ENCODE results near the gene NYNRIN.
A peak's percentile ranks its signal among the peaks of the same experiment; 100 is the strongest.
"Not testable (repeated sequence)": the region's sequence is repeated elsewhere in the genome, so short reads cannot be mapped to it uniquely, and the experiment has no call there.

Gene NYNRIN

DNA sequence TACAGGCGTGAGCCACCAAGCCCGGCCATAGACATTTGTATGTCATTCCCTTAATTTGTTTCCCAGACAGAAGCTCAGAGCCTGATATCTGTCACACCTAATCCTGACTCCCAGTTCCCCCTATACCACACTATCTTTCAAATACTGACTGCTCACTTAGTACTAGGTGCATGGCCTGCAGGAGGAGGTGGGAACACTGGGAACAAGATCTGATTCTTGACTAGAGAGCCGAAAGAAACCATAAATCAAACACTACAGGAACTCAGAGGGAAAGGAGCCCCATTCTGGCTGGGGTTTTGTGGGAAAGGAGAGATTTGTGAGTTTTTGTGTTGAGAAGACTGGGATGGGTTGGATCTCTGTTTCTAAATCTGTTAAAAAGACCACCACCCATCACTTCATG lies 35.9 kb downstream of the NYNRIN start:
- DNase-seq = no peak

DNA sequence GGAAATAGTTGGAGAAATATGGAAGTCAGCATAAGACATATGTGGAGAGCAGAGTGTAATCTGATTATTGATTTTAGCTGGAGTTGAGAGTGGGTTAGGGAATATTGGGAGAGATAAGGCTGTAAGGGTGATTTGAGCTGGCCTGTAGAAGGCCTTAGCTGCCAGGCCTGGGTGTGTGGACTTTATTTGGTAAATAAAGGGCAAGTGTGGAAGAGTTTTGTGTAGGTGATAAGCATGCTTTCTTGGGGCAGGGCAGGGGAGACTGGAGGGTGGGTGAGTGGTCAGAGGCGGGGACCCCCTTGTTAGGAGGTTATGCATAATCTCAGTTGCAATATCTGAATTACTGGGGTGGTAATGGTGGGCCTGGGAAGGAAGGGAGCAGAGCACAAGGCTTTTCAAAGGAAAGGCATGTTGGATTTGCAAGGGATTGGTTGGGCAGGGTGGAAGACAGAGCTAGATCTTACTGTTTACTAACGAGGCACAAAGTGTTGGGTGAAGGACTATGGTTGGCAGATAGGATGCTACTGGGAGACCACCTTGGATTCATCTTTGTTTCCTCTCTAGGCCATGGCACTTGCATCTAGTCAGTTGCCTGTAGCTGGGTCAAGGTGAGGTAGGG lies 36.5 kb downstream of the NYNRIN start:
- DNase-seq = no peak

DNA sequence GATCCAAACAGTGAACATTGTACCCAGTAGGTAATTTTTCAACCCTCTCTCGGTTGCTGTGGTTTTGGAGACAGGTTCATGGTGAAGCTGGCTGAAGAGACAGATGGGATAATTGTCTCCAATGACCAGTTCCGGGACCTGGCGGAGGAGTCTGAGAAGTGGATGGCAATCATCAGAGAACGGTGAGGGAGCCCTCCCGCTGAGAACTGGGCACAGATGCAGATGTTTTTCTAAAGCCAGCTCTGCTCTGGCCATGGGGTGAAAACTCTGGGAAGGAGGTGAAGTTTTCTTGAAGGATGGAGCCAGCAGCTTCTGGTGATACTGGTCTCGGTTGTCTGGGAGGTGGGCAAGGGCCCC lies 37.2 kb downstream of the NYNRIN start:
- peak; percentile 1 for DNase-seq

DNA sequence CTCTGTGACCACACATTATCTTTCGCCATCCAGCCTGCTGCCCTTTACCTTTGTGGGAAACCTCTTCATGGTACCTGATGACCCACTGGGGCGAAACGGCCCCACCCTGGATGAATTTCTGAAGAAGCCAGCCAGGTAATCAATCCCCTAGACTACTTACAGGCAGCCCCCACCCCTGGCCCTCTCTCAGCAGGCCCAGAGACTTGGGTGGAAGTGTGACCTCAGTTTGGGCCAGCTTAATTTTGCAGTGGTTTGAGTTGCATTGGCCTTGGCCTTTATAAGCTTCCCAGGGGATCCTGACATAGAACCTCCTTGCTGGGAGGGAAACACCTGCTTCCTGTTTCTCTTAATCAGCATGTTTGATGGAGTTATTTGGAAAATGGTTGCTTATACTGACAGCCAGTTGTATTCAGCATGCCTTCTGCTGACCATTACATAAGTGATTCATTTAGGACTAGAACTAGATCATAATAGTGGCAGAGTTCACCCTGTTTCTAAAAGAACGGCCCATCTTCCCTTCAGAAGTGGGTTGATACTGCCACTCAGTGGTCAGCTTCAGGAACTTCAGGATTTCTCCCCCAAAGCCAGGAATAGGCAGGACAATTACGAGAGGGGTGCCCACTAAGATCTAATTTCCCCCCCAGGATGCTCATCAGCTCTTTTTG lies 37.7 kb downstream of the NYNRIN start:
- DNase-seq = peak; percentile 66

DNA sequence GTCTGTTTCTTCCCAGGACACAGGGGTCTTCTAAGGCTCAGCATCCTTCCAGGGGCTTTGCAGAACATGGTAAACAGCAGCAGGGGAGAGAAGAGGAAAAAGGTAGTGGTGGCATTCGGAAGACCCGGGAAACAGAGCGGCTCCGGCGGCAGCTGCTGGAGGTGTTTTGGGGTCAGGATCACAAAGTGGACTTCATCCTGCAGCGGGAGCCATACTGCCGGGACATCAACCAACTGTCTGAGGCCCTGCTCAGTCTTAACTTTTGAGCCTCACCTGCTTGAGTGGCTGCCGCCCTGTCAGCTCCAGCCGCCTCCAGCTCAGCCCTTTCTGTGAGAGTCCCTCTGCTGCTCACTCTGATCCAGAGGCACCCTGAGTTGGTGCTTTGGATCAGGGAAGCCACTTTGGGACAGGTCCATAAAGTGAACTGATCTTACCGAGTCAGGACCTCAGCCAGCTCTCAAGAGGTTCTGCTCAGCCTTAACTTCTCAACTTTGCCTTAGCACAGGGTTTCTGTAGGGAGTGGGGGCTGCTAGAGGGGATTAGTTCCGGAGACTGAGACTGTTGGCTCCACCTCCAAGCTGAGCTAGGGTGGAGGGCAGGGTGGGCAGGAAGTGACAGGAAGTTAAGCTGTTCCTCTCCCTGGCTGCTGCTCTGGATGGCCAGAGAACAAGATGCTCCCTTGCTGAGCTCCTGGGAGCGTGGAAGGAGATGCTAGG lies 38.4 kb downstream of the NYNRIN start:
- DNase-seq = no peak

DNA sequence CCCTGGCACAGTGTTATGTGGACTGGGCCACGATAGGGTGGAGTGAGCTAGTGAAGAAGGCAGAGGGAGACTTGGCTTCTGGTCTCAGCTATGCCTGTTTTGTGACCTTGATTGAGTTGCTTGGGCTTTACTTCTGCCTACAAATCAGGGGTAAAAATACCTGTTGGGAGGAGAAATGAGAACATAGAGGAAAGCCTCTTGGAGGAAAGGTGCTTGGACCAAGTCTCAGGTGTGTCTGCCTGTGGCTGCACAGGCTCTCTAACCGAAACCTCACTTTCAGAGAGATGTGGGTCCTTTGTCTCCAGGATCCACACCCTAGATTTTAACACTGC lies 38.9 kb downstream of the NYNRIN start:
- DNase-seq = no peak

DNA sequence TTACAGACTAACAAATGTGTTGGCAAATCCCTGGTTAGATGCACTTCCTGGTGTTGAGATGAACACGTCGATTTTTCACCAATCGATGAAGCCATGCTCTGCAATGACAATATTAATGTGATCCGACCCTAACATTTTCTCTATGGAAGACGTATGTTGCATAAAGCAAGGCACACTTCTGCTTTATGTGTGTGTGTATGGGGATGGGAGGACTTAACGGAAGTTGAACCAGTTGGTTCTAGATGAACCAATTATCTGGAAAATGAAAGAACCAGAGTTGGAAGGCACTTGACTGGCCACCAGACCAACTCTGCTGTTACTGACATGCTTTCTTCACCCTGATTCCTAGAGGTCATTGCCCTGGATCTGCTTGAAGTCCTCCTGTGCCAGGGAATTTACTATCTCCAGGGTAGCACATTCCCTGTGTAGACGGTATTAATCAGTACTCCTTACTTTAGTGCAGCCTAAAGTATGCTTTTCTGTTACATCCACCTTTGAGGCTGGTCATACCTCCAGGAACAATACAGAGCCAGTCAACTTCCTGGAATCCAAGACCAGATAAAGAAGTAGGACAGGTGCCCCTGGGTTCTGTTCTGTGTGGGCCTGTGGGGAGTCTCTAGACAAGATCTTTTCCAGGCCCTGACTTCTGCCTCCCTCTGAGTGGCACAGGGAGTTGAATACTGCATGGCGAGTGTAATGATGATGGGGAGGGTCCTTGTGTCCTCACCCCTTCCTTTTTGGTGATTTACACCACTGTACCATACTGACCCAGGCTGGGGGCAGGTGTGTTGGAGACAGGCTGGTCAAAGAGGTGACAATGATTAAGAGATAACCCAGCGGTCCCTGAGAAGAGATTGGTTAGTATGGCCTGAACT lies 39.7 kb downstream of the NYNRIN start:
- no peak for DNase-seq

DNA sequence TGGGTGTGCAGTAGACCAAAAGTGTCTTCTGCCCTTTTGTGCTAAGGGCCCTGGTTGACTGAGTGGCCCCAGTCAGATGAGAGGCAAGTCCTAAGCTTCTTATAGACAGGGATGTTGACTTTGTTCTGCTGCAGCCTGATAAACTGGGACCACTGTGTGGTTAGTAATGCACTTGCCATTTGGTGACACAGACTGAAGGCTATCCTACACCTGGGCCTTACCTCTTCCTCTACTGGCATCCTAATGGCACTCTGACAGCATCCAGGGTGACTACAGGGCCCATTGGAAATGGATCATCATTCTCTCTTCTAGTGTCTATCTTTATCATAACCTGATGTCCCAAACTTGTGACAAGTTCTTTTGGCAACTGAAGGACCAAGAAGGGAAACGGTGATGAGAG lies 40.5 kb downstream of the NYNRIN start:
- no peak for DNase-seq

DNA sequence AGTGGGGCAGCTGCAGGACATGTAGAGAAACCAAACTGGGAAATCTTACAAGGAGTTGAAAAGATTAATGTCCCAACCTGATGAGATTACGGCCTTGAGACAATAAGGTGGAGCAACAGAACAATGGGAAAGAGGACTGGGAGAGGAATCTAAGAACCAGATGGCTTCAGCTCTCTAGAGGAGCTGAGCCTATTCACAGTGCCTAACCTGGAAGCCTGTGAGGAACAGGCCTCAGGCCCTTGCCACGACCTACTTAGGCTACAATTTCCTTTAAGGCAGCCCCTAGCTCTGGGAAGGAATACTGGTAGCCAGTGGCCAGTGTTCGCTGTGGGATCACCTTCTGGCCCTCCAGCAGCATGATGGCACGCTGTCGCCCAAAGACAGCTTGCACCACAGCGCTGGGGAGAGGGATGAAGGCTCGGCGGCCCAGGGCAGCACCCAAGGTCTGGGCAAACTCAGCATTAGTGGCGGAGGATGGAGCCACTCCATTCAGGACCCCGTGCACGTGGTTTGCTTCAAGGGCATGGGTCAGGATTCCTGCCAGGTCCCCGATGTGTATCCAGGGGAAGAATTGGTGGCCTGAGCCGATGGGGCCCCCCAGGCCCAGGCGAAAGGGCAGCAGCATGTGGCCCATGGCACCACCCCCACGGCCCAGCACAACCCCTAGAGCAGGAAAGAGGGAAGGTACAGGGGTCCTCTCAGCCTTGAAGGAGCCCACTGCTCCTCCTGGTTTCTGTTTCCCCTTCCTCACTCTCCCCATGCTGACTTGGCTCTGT lies 41.2 kb downstream of the NYNRIN start:
- DNase-seq = no peak

DNA sequence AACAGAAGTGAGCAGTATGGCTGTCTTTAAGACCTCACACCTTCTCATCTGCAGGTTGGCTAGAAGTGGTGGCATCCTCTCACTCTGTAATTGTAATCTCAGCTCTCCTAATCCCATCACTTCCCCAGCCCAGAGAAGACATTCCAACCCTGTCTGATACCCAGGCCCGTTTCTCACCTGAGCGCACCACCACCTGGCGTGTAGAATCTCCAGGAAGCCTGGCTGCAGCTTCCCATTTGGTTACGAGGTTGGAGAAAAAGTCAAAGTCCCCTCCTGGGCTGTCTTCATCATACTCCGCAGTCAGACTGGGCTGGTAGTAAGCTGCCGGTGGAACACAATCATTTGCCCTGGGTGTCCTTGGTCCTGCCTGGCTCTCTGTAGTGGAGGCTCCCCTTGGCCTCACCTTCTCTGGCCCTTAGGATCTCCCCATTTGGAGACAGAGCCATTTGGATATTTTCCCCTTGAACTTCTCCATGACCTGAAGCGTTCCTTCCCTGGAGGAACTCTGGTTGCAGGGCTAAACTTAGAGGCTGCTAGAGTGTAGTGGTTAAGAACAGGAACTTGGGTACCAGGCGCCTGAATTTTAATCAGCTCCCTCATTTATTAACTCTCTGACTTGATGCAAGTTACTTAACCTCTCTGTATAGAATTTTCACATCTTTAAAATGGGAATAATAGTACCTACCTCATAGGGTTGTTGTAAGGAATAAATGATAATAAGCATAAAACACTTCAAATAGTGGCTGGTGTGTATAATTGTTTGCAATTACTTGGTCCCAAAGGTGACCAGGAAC lies 42.0 kb downstream of the NYNRIN start:
- no peak for DNase-seq

DNA sequence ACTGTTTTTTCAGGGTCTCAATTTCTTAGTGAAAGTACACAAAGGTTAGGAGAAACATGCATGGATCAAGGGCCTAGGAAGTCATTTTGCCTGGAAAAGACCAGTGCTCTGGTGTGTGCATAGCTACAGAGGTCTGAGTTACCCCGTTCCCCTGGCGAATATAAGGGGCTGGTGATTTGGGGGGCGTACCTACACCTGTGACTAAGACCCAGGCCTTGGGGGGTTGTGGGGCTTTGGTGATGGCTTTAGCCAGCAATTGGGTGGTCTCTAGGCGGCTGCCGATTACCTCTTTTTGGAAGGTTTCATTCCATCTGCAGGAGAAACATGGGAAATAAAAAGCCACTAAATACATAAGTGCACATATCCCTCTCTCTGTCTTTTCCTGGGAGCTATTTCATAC lies 42.7 kb downstream of the NYNRIN start:
- no peak for DNase-seq

DNA sequence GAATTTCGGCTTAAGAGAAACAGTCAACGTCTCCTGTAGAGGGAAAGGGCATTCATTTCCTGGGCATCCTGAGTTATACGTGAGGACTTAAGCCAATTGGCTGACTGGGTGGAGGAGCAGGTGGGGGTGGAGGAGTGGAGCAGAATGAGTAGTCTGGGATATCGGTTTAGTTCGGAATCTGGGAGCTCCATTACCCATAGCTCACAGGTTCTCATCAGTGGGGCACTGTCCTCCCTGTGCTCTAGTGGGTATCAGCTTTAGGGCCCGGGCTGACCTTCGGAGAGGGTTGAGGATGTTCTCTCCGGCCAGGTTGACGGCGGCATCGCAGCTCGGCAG lies 43.1 kb downstream of the NYNRIN start:
- peak; percentile 86 for DNase-seq

DNA sequence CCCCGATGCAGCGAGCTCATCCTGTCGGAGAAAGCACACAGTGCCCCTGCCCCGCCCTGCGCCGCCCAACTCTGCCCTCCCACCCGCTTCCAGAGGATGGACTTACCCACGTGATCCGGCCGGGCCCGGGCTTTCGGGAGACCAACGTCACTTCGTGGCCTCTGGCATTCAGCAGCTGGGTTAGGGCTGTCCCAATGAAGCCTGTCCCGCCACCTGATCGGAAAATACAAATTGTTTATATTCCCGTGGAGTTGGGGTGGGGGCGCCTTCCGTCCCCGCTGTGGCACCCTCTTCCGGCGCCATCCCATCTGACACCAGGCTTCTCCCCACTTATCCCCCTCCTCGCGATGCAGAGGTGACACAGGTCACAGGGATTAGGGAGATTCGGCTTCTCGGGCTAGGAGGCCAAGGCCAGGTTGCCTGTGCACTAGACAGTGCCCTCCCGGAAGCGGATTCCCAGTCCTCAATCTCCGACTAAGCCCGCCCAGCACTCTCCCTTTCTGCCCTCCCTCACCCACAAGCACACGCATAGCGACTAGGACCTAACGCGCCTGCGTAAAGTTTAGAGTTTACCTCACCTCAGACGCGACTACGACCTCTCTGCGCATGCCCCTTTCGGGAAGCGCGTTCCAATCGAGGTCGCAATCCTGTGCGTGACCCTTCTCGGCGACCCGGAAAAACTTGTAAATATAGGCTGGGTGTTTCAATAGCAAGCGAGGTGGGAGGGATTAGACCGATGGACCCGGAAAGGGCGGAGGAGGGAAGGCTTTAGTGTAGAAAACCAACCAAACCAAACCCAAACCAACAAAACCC lies 43.6 kb downstream of the NYNRIN start, which contains the start of gene SDR39U1:
SDR39U1 (minus strand) TSS at position 537 of the 813 bp plus-strand sequence; CDS start at position 530, 7 bp downstream.
- DNase-seq = peak; percentile 98

DNA sequence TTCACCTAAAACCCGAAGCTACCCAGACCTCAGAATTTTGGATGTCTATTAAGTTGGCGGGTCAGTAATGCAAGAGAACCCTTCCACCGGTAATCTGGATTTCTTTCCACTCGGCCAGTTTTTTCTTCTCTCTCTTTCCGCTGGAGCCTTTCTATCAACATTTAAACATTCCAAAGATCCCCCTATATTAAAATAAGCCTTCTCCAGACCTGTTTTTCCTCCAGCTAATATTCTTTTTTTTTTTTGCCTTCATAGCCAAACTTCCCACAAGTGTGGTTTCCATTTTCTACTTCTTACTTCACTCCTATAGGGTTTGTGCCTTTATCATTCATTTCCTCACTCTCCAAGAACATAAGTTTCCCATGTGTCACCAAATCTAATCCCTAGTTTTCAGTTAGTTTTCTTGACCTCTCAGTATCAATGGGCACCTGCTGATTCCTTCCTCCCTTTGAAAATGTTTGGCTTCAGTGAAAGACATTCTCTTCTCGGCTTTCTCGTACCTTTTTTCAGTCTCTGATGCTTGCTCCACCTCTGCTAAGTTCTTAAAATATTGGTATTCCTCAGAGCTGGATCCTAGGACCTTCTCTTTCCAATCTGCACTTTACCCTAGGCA lies 44.4 kb downstream of the NYNRIN start:
- DNase-seq = peak; percentile 36

DNA sequence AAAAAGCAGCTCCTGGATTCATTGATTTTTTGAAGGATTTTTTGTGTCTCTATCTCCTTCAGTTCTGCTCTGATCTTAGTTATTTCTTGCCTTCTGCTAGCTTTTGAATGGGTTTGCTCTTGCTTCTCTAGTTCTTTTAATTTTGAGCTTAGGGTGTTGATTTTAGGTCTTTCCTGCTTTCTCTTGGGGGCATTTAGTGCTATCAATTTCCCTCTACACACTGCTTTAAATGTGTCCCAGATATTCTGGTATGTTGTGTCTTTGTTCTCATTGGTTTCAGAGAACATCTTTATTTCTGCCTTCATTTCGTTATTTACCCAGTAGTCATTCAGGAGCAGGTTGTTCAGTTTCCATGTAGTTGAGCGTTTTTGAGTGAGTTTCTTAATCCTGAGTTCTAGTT lies 52.0 kb downstream of the NYNRIN start:
- not testable (repeated sequence) for DNase-seq

DNA sequence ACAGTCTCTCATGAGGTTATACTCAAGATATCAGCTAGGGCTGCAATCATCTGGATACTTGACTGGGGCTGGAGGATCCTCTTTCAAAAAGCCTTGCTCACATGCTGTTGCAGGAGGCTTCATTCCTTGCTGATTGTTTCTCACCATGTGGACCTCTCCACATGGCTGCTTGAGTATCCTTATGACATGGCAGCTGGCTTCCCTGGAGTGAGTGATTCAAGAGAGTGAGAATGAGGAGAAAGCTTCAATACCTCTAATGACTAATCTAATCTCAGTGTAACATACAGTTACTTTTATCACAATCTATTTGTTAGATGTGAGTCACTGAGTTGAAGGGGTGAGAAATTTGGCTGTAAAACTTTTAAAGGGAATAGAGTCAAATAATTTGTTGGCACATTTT lies 58.2 kb downstream of the NYNRIN start:
- no peak for DNase-seq

DNA sequence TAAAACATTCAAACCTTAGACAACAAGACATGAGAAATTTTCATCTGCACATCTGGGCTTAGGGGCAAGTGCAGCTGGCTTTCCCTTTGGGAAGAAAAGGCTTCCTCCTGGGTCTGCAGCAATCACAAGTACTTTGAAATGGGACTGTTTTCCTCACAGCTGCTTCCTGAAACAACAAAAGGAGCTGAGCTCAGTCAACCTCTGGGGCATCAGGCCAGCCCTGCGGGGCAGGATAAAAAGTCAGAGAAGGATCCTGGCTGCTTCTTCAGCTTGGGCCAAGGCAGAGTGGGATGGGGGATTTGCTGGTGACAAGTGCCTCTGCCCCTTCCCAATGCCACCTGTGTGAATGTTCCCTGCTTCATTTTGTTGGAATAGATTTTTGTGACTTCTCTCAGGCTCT lies 59.9 kb downstream of the NYNRIN start:
- no peak for DNase-seq

DNA sequence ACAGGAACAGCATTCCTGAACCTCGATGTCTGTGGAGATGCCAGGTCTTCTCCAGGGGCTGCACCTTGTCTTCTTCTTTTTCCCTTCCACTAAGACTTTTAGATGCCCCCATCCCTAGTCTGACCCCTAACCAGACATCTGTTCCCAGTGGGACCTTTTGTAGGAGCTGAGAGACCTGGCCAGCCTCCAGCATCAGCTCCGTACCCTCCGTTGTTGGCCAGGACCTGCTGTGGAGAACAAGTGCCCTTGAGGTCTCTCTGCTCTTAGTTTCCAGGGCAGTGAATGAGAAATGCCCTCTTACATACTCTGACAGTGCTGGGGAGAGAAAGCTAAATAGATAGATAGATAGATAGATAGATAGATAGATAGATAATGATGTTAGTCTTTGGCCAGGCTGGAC lies 60.5 kb downstream of the NYNRIN start:
- no peak for DNase-seq

DNA sequence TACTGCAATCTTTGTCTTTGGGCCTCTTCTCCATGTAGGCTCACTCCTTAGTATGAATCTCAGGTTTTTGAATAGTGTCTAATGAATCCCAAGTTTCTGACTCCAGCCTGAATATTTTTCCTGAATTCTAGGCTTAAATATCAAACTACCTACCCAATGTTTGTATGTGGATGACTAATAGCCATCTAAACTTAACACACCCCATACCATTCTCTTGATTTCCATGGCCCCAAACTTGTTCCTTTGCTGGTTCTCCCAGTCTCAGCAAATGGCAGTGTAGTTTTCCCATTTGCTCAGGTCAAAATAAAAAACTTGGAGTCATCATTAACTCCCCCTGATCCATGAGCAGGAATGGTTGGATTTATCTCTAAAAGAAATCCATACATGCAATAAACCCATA lies 62.5 kb downstream of the NYNRIN start:
- no peak for DNase-seq

DNA sequence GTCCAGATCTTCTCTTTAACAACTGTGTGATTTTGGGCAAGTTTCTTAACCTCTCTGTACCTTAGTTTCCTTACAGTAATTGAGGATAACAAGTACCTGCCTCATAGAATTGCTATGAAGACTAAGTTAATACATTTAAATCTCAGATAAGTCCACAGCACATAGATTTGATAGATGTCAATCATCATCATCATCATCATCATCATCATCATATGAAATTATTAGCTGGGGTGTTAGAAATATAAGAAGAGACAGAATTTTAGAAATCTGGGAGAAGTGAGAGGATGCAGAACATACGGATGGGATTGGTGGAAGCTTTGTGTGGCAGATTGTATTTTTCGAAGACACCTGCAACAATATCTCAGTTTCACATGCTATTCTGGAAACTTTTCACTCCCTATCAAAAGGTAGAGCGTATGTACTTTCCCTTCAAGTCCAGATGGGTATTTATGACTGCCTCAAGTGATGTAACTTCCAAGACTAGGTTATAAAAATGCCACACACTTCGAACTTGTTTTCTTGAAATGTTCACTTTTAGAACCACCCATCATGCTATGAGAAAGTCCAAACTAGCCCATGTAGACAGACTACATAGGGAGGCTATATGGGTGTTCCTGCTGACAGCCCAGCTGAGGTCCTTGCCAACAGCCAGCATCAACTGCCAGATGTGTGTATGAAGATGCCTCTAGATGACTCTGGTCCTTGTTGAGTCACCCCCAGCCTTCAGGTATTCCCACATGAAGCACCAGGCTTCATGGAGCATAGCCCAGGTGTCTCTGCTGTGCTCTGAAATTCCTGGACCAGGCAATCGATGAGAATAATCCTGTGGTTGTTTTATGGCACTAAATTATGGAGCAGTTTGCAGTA lies 64.4 kb downstream of the NYNRIN start:
- DNase-seq = no peak

All from NCI-H2227 treated with DMSO at 0.1 percent for 48 hours (cell line).